ENCODE results near the gene PTPRB. TPM values are rescaled to one million over a fixed set of nuclear protein-coding genes. Genes with fewer than 3 reads are reported as not detected.
A peak's percentile ranks its signal among the peaks of the same experiment; 100 is the strongest.

The PTPRB gene
- total and polyA plus RNA-seq, 5 donors from 2014 or later, result not detected

DNA sequence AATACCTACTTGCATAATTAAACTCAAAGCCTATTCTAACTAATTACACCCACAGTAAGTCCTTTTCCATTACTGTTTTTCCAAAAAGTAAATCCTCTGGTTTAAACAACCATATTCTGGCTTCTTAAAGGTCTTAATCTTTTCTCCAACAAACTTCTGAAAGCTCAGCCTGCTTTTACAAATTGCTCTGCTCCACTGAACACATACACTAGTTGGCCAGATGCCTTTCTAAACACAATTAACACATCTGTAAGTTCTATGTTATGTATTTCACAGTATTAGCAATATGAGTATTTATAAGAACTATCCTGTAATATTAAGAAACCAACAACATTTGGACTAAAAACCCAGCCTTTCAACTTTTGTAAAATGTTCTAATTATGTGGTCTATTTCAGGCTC, 30.1 kb downstream of the PTPRB start:
- Mint-ChIP-seq H3K27ac (no peak overlapping the region), H3K4me3 (no peak overlapping the region), H3K36me3 (no peaks in the 10 kb centered on the region), H3K27me3 (peaks cover 25% of the 10 kb centered on the region), H3K4me1 (peaks cover 0 to 8% (median 0%) of the 10 kb centered on the region in 4 donors), H3K9me3 (no peaks in the 10 kb centered on the region)
- H3K27me3 ChIP-seq (ENCODE audit: control insufficient read depth, insufficient read depth, low read length), result peaks cover 4% of the 10 kb centered on the region
- H3K9me3 ChIP-seq (ENCODE audit: control insufficient read depth in 2 of 2, low read length in 2 of 2), result no peaks in the 10 kb centered on the region
- no peak for DNase-seq
- no peak for ATAC-seq (ENCODE audit: low read depth in 2 of 2)
- no peak overlapping the region for H3K4me3 ChIP-seq (ENCODE audit: low read depth, low read length)
- no peaks in the 10 kb centered on the region for H3K36me3 ChIP-seq (ENCODE audit: control insufficient read depth, insufficient read depth, low read length)
- H3K27ac ChIP-seq (ENCODE audit: insufficient read depth, low read length, poor library complexity, severe bottlenecking), result no peak overlapping the region
- no peaks in the 10 kb centered on the region for H3K4me1 ChIP-seq (ENCODE audit: control insufficient read depth, insufficient read depth, low read length, poor library complexity, severe bottlenecking)

DNA sequence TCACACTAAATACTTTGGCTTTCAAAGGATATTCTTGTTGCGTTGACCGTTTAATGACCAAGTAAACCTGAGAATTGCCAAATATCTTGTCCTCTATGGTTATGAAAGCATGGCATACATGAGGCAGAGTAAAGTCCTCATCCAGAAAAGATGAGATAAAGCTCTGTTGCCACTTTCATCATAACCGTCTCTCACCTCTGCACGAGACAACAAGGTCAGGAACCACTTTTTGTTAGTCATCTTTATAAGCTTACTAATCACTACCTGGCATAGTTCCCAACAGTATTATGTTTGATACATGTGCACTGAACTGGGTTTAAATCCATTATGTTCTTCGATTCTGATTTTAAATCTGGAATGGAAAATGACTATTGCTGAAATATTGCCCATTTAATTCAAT, 31.3 kb downstream of the PTPRB start:
- no peak overlapping the region for H3K27ac ChIP-seq (ENCODE audit: insufficient read depth, low read length, poor library complexity, severe bottlenecking)
- Mint-ChIP-seq H3K4me3 (no peak overlapping the region), H3K4me1 (peaks cover 0 to 8% (median 0%) of the 10 kb centered on the region in 4 donors), H3K27me3 (peaks cover 25% of the 10 kb centered on the region), H3K9me3 (no peaks in the 10 kb centered on the region), H3K27ac (no peak overlapping the region), H3K36me3 (no peaks in the 10 kb centered on the region)
- no peaks in the 10 kb centered on the region for H3K4me1 ChIP-seq (ENCODE audit: control insufficient read depth, insufficient read depth, low read length, poor library complexity, severe bottlenecking)
- no peaks in the 10 kb centered on the region for H3K9me3 ChIP-seq (ENCODE audit: control insufficient read depth in 2 of 2, low read length in 2 of 2)
- H3K4me3 ChIP-seq (ENCODE audit: low read depth, low read length), result no peak overlapping the region
- ATAC-seq (ENCODE audit: low read depth in 2 of 2) (no peak), DNase-seq (no peak)
- no peaks in the 10 kb centered on the region for H3K36me3 ChIP-seq (ENCODE audit: control insufficient read depth, insufficient read depth, low read length)
- H3K27me3 ChIP-seq (ENCODE audit: control insufficient read depth, insufficient read depth, low read length), result peaks cover 4% of the 10 kb centered on the region

DNA sequence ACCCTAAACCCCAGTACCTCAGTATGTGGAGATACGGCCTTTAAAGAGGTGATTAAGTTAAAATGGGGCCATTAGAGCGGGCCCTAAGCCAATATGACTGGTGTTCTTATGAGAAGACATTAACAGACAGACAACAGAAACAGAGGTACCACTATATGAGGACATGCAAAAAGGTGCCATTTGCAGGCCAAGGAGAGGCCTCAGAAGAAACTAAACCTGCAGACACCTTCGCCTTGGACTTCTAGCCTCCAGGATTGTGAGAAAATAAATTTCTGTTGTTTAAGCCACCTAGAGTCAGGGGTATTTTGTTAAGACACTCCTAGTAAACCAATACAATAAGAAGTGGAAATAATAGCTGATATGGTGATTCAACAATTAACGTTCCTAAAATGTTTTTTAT, 32.6 kb downstream of the PTPRB start:
- Mint-ChIP-seq H3K9me3 (no peaks in the 10 kb centered on the region), H3K36me3 (no peaks in the 10 kb centered on the region), H3K4me1 (peaks cover 0 to 3% (median 0%) of the 10 kb centered on the region in 4 donors), H3K27me3 (peaks cover 17% of the 10 kb centered on the region), H3K4me3 (no peak overlapping the region), H3K27ac (no peak overlapping the region)
- ATAC-seq (ENCODE audit: low read depth in 2 of 2), result no peak
- no peak for DNase-seq
- H3K27me3 ChIP-seq (ENCODE audit: control insufficient read depth, insufficient read depth, low read length), result peaks cover 4% of the 10 kb centered on the region
- H3K4me1 ChIP-seq (ENCODE audit: control insufficient read depth, insufficient read depth, low read length, poor library complexity, severe bottlenecking), result no peaks in the 10 kb centered on the region
- no peaks in the 10 kb centered on the region for H3K36me3 ChIP-seq (ENCODE audit: control insufficient read depth, insufficient read depth, low read length)
- H3K27ac ChIP-seq (ENCODE audit: insufficient read depth, low read length, poor library complexity, severe bottlenecking), result no peak overlapping the region
- no peak overlapping the region for H3K4me3 ChIP-seq (ENCODE audit: low read depth, low read length)
- H3K9me3 ChIP-seq (ENCODE audit: control insufficient read depth in 2 of 2, low read length in 2 of 2), result no peaks in the 10 kb centered on the region

- Histone ChIP-seq H3K4me3 (ENCODE audit: low read depth, low read length) (no peak overlapping the region), H3K27me3 (ENCODE audit: control insufficient read depth, insufficient read depth, low read length) (peaks cover 4% of the 10 kb centered on the region), H3K27ac (ENCODE audit: insufficient read depth, low read length, poor library complexity, severe bottlenecking) (no peak overlapping the region), H3K4me1 (ENCODE audit: control insufficient read depth, insufficient read depth, low read length, poor library complexity, severe bottlenecking) (no peaks in the 10 kb centered on the region), H3K36me3 (ENCODE audit: control insufficient read depth, insufficient read depth, low read length) (no peaks in the 10 kb centered on the region), H3K9me3 (ENCODE audit: control insufficient read depth in 2 of 2, low read length in 2 of 2) (no peaks in the 10 kb centered on the region)
- Mint-ChIP-seq H3K36me3 (no peaks in the 10 kb centered on the region), H3K27me3 (peaks cover 7% of the 10 kb centered on the region), H3K9me3 (no peaks in the 10 kb centered on the region), H3K4me3 (no peak overlapping the region), H3K4me1 (no peaks in the 10 kb centered on the region), H3K27ac (no peak overlapping the region)
- DNase-seq (no peak), ATAC-seq (ENCODE audit: low read depth in 2 of 2) (no peak)
Observed at GRCh38 chr12:70603044-70603443, 34.2 kb downstream of the PTPRB start.

GRCh38 chr12:70598467-70599193, 38.6 kb downstream of the PTPRB start:
- Mint-ChIP-seq H3K4me1 (no peaks in the 10 kb centered on the region), H3K27me3 (peaks cover 4% of the 10 kb centered on the region), H3K9me3 (peaks cover 0 to 4% (median 0%) of the 10 kb centered on the region in 7 donors), H3K27ac (no peak overlapping the region), H3K36me3 (no peaks in the 10 kb centered on the region), H3K4me3 (no peak overlapping the region)
- ATAC-seq (ENCODE audit: low read depth in 2 of 2) (no peak), DNase-seq (no peak)
- H3K4me3 ChIP-seq (ENCODE audit: low read depth, low read length), result no peak overlapping the region
- H3K27ac ChIP-seq (ENCODE audit: insufficient read depth, low read length, poor library complexity, severe bottlenecking), result no peak overlapping the region
- H3K9me3 ChIP-seq (ENCODE audit: control insufficient read depth in 2 of 2, low read length in 2 of 2), result no peaks in the 10 kb centered on the region
- H3K36me3 ChIP-seq (ENCODE audit: control insufficient read depth, insufficient read depth, low read length), result no peaks in the 10 kb centered on the region
- no peaks in the 10 kb centered on the region for H3K27me3 ChIP-seq (ENCODE audit: control insufficient read depth, insufficient read depth, low read length)
- no peaks in the 10 kb centered on the region for H3K4me1 ChIP-seq (ENCODE audit: control insufficient read depth, insufficient read depth, low read length, poor library complexity, severe bottlenecking)

GRCh38 chr12:70592664-70593063, 44.6 kb downstream of the PTPRB start:
- Histone ChIP-seq H3K4me3 (ENCODE audit: low read depth, low read length) (no peak overlapping the region), H3K27ac (ENCODE audit: insufficient read depth, low read length, poor library complexity, severe bottlenecking) (no peak overlapping the region), H3K9me3 (ENCODE audit: control insufficient read depth in 2 of 2, low read length in 2 of 2) (no peaks in the 10 kb centered on the region), H3K27me3 (ENCODE audit: control insufficient read depth, insufficient read depth, low read length) (no peaks in the 10 kb centered on the region), H3K4me1 (ENCODE audit: control insufficient read depth, insufficient read depth, low read length, poor library complexity, severe bottlenecking) (no peaks in the 10 kb centered on the region), H3K36me3 (ENCODE audit: control insufficient read depth, insufficient read depth, low read length) (no peaks in the 10 kb centered on the region)
- Mint-ChIP-seq H3K36me3 (no peaks in the 10 kb centered on the region), H3K4me1 (no peaks in the 10 kb centered on the region), H3K9me3 (peaks cover 0 to 4% (median 0%) of the 10 kb centered on the region in 7 donors), H3K4me3 (no peak overlapping the region), H3K27me3 (peaks cover 5% of the 10 kb centered on the region), H3K27ac (no peak overlapping the region)
- no peak for DNase-seq
- ATAC-seq (ENCODE audit: low read depth in 2 of 2), result no peak

- no peaks in the 10 kb centered on the region for H3K4me1 Mint-ChIP-seq
- H3K27me3 Mint-ChIP-seq, result peaks cover 5% of the 10 kb centered on the region
- H3K9me3 Mint-ChIP-seq, result peaks cover 0 to 4% (median 0%) of the 10 kb centered on the region in 7 donors
- no peak for DNase-seq
- H3K4me1 ChIP-seq (ENCODE audit: control insufficient read depth, insufficient read depth, low read length, poor library complexity, severe bottlenecking), result no peaks in the 10 kb centered on the region
- ATAC-seq (ENCODE audit: low read depth in 2 of 2), result no peak
- H3K4me3 Mint-ChIP-seq, result no peak overlapping the region
- H3K27me3 ChIP-seq (ENCODE audit: control insufficient read depth, insufficient read depth, low read length), result peaks cover 2% of the 10 kb centered on the region
- no peak overlapping the region for H3K27ac ChIP-seq (ENCODE audit: insufficient read depth, low read length, poor library complexity, severe bottlenecking)
- no peaks in the 10 kb centered on the region for H3K36me3 Mint-ChIP-seq
- H3K9me3 ChIP-seq (ENCODE audit: control insufficient read depth in 2 of 2, low read length in 2 of 2), result no peaks in the 10 kb centered on the region
- no peak overlapping the region for H3K27ac Mint-ChIP-seq
- H3K36me3 ChIP-seq (ENCODE audit: control insufficient read depth, insufficient read depth, low read length), result no peaks in the 10 kb centered on the region
- no peak overlapping the region for H3K4me3 ChIP-seq (ENCODE audit: low read depth, low read length)
Observed at GRCh38 chr12:70590549-70591226, 46.5 kb downstream of the PTPRB start.

DNA sequence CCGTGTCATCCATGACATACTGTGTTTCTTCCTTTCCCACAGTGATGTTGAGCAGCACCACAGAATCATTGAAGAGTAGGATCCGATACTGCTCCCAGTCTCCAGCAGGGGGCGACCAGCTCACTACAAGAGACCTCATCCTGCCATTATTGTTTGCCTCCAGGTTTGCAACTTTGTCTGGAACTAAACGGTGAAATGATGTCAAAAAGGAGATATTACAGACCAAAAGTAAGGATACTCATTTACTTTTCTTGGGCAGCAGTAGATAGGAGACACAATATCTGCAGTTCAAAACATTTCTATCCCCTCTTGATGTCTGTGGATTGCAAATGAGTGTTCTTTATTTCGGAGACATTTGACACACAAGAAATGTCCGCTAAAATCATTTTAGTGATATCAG, 47.2 kb downstream of the PTPRB start:
- Histone ChIP-seq H3K27ac (ENCODE audit: insufficient read depth, low read length, poor library complexity, severe bottlenecking) (no peak overlapping the region), H3K27me3 (ENCODE audit: control insufficient read depth, insufficient read depth, low read length) (peaks cover 2% of the 10 kb centered on the region), H3K9me3 (ENCODE audit: control insufficient read depth in 2 of 2, low read length in 2 of 2) (no peaks in the 10 kb centered on the region), H3K4me1 (ENCODE audit: control insufficient read depth, insufficient read depth, low read length, poor library complexity, severe bottlenecking) (no peaks in the 10 kb centered on the region), H3K4me3 (ENCODE audit: low read depth, low read length) (no peak overlapping the region), H3K36me3 (ENCODE audit: control insufficient read depth, insufficient read depth, low read length) (no peaks in the 10 kb centered on the region)
- no peaks in the 10 kb centered on the region for H3K4me1 Mint-ChIP-seq
- peaks cover 5% of the 10 kb centered on the region for H3K27me3 Mint-ChIP-seq
- H3K4me3 Mint-ChIP-seq, result no peak overlapping the region
- ATAC-seq (ENCODE audit: low read depth in 2 of 2) (peak; percentile 42 to 43), DNase-seq (peak; percentile 10 to 65 (median 40))
- no peaks in the 10 kb centered on the region for H3K36me3 Mint-ChIP-seq
- no peak overlapping the region for H3K27ac Mint-ChIP-seq
- H3K9me3 Mint-ChIP-seq, result peaks cover 0 to 4% (median 0%) of the 10 kb centered on the region in 7 donors
